ENCODE measurements around the gene EMILIN2. TPM values are rescaled to one million over a fixed set of nuclear protein-coding genes. Genes with fewer than 3 reads are reported as not detected.

Gene EMILIN2
- total RNA-seq, 2 experiments from 2014 or later: 25.4 to 26.3 TPM

- ChIA-PET POLR2A (no interaction called here), CTCF (interaction anchor here (0.5 kb wide), 1 partner anchor 92 kb away, joined by 5 read pairs; no protein-coding TSS in a partner anchor)
Observed at GRCh38 chr18:2894131-2894840, 47.5 kb downstream of the EMILIN2 start.

- ChIA-PET CTCF (no interaction called here), POLR2A (no interaction called here)
Observed at GRCh38 chr18:2894841-2895370, 48.1 kb downstream of the EMILIN2 start.

- POLR2A ChIA-PET: no interaction called here
- CTCF ChIA-PET: no interaction called here
Observed at GRCh38 chr18:2895391-2895790, 48.6 kb downstream of the EMILIN2 start.

- CTCF ChIA-PET: no interaction called here
- POLR2A ChIA-PET: no interaction called here
Observed at GRCh38 chr18:2896990-2897389, 50.2 kb downstream of the EMILIN2 start.

- ChIA-PET CTCF (interaction anchor here (1.1 kb wide), 1 partner anchor 11 kb away, joined by 5 read pairs; no protein-coding TSS in a partner anchor), POLR2A (no interaction called here)
Observed at GRCh38 chr18:2897448-2898185, 50.8 kb downstream of the EMILIN2 start.

DNA sequence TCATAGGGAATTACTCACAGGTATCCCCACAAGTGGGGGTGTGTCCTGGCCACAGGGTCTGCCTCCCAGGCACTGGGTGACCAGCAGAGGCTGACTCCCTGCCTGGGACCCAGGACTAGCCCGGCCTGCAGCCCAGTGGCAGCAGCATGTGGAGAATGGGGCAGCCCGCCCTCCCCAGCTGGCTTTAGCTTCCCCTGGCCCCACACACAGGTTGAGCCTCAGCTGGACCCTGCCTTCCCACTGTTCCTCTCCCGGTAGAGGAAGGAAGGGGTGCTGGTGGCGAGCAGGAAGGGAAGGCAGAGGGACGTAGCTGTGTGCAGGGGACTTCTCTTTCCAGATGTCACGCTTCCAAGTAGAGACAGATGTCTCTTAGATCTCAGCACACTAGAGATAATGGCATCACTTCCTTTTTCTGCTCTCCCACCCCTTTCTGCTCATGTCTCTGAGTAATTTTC is 51.4 kb downstream of the EMILIN2 start:
- ChIA-PET CTCF (interaction anchor here (1.1 kb wide), 1 partner anchor 11 kb away, joined by 5 read pairs; no protein-coding TSS in a partner anchor), POLR2A (no interaction called here)

GRCh38 chr18:2900684-2901422 is 54.0 kb downstream of the EMILIN2 start:
- CTCF ChIA-PET: no interaction called here
- POLR2A ChIA-PET: no interaction called here

DNA sequence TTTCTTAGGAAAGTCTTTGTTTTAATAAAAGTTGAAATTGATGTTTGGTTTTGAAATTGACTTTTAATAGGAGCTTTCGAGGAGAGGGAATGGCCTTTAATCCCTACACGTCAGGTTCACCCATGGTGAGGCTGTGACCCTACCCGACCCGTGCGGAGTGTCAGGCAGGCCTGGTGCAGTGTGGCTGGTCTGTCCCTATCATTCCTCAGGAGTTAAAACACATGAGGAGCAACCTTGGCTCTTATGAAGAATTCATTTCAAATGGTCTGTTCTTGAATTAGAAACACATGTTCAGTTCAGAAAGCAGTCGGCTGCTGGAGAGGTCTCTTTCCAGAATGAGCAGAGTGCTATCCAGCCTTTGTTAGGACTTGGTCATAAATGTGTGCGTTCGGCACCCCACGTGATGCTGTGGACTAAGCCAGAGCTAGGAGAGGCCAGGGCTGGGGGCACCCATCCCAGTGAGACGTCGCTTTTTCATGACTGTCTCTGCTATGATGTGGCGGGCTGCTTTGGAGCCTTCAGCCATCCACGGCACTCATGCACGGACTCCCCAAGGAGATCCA is 54.7 kb downstream of the EMILIN2 start:
- CTCF ChIA-PET: no interaction called here
- POLR2A ChIA-PET: no interaction called here

GRCh38 chr18:2902327-2902726 is 55.5 kb downstream of the EMILIN2 start:
- POLR2A ChIA-PET: no interaction called here
- CTCF ChIA-PET: no interaction called here

- ChIA-PET POLR2A (no interaction called here), CTCF (no interaction called here)
Observed at GRCh38 chr18:2903006-2903405, 56.2 kb downstream of the EMILIN2 start.

DNA sequence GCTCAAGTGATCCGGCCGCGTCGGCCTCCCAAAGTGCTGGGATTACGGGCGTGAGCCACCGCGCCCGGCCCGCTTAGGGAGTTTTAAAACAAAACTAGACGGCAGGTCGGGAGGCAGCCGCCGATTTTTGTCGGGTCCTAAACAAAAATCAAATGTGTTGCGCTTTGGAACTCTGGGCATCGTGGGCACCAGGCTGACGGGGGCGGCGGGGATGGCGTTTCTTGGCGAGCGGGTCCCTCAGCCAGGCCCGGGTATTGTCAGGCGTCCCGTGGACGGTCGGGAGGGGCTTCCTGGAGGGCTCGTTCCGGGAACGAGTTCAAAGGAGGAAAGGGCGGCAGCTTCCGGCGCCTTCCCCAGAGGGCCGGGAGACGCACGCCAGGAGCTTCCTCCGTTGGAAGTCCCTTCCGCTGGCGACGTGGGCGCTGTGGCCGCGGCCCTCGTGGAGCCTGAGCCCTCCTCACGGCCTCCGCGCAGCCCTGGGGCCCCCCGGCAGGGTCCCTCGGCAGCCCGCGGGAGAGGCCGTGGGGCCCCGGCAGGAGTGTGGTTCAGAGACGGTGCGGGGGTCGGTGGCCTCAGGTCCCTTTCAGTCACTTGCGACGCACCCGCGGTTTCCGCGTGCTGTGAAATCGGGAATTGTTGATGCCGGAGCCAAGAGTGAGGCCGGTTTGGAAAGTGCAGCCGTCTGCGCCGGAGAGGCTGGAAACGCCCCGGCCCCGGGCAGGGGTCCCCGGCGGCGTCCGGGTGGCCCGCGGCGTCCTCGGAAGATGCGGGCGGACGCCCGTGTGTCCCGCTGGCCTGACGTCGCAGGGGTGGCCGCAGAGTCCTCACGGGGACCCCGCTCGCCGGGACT is 59.3 kb downstream of the EMILIN2 start:
- ChIA-PET POLR2A (interaction anchor here (0.6 kb wide), 1 partner anchor 21 kb away, joined by 3 read pairs; no protein-coding TSS in a partner anchor), CTCF (no interaction called here)

DNA sequence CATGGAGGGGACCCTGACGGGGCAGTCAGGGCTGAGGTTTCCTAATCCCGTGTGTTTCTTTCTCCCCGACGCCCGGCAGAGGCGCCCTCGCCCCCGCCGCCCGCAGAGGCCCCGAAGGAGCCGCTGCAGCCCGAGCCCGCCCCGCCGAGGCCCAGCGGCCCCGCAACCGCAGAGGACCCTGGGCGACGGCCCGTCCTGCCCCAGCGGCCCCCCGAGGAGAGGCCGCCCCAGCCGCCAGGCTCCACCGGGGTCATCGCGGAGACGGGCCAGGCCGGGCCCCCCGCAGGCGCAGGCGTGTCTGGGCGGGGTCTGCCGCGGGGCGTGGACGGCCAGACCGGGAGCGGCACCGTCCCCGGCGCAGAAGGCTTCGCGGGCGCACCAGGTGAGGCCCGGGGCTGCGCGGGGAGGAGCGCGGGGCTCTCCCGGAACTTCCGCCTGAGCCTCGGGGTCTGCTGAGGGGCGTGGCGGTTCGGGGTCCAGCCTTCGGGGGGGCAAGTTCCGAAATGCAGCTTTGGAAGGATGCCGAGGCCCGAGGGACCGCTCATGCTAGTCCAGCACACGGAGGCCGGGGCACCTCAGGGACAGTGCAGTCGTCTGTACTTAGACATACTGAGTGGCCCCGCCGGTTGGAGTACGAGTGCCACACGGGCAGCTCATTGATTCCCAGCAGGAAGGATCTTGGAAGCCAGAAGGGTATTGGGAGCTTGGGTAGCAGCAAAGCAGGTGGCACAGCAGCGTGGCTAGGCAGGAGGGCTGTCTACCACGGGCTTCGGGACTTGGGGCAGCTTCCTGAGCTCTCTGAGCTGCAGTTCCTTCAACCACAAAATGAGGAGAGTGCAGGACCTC is 60.1 kb downstream of the EMILIN2 start:
- CTCF ChIA-PET: interaction anchor here (0.7 kb wide), 1 partner anchor 339 kb away, joined by 3 read pairs; no protein-coding TSS in a partner anchor
- POLR2A ChIA-PET: no interaction called here

- CTCF ChIA-PET: no interaction called here
- POLR2A ChIA-PET: no interaction called here
Observed at GRCh38 chr18:2907550-2908135, 60.8 kb downstream of the EMILIN2 start.

DNA sequence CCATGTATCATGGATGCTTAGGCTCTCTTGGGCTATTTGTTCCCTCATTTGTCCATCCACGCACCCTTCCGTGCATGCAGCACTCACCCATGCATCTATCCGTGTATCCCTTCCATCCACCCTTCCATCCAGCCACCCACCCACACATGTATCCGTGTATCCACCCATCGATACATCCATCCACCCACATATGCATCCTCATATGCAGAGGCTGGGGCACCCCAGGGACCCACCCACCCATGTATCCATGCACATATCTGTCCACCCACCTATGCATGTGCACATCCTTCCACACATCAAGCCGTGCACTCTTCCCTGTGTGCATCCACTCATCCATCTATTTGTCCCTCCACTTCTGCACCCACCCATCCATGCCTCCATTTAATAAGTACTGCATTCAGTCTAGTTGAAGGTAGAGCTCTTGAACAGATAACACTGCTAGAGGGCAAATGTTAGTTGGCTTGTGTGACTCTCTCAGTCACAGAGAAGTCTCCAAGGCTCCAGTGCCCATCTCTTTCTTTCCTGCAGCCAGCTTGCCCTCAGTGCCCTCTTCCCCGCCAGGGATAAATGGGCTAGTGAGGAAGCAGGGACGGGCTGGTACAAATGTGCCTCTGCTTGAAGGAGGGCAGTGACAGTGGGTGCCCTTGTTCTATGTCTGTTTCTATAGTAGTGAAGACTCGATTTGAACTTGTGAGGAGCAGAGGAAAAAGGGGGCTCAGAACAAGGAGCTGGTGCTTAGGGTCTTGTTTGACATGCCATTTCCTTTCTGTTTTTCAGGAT is 61.5 kb downstream of the EMILIN2 start:
- CTCF ChIA-PET: no interaction called here
- POLR2A ChIA-PET: interaction anchor here (0.6 kb wide), 1 partner anchor 331 kb away, joined by 14 read pairs; no protein-coding TSS in a partner anchor

GRCh38 chr18:2908946-2909335 is 62.1 kb downstream of the EMILIN2 start:
- CTCF ChIA-PET: no interaction called here

DNA sequence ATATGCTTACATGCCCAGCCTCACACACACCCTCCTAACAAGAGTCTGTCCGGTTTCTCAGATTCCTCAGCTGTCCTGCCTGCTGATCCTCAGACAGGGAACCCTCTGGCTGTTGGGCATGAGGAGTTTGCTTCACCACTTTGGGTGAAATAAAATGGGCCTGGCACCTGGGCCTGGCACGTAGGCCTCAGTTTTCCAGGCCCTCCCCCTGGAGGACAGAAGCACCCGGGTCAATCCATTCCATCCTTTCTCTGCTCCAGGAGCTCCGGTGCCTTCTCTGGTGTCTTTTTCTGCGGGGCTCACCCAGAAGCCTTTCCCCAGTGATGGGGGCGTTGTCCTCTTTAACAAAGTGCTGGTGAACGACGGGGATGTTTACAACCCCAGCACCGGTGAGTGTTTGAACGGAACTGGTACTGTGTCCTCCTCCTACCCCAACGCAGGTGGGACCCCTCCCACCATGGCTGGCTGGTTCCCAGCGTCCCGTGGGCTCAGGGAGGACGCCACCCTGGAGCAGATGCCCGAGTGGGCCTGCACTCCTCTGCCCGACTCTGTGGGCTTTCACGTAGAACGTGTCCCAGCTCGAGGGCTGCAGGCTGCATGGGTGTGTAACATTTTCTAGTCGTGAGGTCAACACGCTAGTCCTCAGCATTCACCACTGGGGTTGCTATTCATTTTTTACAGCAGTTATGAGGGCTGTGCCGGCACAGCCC is 62.8 kb downstream of the EMILIN2 start:
- ChIA-PET POLR2A (no interaction called here), CTCF (no interaction called here)

More at GRCh38 chr18:2908946-2909335, 62.1 kb downstream of the EMILIN2 start:
- POLR2A ChIA-PET: interaction anchor here (0.6 kb wide), 1 partner anchor 330 kb away, joined by 14 read pairs; no protein-coding TSS in a partner anchor
